Measurements from ENCODE around the gene STK25.

Gene STK25

GRCh38 chr2:241493092-241493491 lies 15.3 kb downstream of the STK25 start:
- no peak for DNase-seq (ENCODE audit: low read depth)

GRCh38 chr2:241492174-241492565 lies 16.2 kb downstream of the STK25 start:
- no peak for DNase-seq (ENCODE audit: low read depth)

GRCh38 chr2:241491549-241492173 lies 16.7 kb downstream of the STK25 start:
- DNase-seq (ENCODE audit: low read depth), result no peak

- no peak for DNase-seq (ENCODE audit: low read depth)
These were observed 17.4 kb downstream of the STK25 start for GRCh38 chr2:241490825-241491506.

DNA sequence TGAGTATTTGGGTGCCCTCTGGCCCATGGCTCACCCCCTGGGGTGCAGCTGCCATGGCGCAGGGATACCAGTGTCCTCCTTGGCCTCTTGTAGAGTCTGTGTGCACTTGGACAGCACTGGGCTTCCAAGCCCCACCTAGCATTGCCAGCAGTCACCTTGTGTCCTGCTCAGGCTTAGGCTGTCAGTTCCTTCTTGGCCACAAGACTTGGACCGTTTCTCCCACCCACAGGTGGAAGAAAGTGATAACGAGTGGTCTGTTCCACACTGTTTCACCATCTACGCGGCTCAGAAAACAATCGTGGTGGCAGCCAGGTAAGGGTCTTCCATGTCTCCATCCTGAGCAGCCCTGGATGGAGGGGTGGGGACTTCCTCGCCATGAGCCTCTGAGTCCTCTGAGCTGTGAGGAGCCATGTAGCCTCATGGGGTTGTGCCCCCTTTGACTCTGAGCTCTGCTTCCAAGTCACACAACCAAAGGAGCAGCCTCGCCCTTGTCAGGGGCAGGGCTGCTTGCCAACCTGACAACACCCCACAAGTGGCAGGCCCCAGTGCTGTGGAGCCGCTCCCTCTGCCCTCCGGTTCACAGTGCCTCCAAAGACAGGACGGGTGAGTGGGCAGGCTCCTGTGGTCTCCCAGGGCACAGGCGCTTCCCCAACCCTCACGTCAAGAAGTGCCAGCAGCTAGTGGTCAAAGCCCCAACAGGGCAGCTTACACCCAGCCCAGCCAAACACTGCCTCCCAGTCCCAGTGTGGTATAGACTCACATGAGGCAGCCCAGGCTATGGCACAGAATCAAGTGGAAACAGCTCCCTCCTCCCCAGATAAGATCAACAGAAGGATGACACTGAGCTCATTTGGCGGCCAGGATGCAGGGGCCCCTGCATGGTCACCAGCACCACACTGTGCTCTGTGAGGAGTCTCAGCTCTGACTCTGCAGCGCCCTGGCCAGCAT lies 18.4 kb downstream of the STK25 start:
- DNase-seq (ENCODE audit: low read depth), result no peak

DNA sequence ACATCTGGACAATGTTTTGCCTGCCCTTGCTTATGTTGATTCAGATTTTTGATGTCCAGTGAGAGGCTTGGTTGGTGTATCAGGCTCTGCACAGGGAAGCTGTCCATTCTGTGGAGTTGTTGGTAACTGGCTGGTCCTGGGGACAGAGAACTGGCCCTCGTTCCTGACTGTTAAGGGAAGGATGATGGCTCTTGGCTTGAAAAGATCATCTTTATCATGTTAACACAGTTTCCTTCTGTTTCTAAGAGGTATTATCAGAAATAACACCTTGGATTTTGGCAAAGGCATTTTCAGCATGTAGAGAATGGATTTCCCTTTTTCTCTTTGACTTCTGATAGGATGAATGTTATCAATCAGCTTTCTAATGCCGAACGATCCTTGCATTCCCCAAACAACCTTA lies 19.3 kb downstream of the STK25 start:
- DNase-seq (ENCODE audit: low read depth), result no peak

DNA sequence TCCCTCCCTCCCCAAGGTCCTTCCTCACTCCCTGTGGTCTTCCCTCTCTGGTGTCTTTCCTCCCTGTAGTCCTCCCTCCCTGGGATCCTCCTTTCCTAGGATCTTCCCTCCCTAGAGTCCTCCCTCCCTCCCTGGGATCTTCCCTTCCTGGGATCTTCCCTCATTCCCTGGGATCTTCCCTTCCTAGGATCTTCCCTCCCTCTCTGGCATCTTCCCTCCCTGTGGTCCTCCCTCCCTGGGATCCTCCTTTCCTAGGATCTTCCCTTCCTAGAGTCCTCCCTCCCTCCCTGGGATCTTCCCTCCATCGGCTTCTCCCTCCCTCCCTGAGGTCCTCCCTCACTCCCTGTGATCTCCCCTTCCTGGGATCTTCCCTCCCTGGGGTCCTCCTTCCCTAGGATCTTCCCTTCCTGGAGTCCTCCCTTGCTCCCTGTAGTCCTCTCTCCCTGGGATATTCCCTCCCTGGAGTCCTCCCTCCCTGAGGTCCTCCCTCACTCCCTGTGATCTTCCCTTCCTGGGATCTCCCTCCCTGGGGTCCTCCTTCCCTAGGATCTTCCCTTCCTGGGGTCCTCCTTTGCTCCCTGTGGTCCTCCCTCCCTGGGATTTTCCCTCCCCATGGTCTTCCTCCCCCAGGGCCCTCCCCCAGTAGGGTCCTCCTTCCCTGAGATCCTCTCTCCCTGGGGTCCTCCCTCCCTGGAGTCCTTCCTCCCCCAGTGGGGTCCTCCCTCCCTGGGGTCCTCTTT lies 23.0 kb downstream of the STK25 start:
- no peak for DNase-seq (ENCODE audit: low read depth)

GRCh38 chr2:241483305-241483704 lies 25.1 kb downstream of the STK25 start:
- no peak for DNase-seq (ENCODE audit: low read depth)

DNA sequence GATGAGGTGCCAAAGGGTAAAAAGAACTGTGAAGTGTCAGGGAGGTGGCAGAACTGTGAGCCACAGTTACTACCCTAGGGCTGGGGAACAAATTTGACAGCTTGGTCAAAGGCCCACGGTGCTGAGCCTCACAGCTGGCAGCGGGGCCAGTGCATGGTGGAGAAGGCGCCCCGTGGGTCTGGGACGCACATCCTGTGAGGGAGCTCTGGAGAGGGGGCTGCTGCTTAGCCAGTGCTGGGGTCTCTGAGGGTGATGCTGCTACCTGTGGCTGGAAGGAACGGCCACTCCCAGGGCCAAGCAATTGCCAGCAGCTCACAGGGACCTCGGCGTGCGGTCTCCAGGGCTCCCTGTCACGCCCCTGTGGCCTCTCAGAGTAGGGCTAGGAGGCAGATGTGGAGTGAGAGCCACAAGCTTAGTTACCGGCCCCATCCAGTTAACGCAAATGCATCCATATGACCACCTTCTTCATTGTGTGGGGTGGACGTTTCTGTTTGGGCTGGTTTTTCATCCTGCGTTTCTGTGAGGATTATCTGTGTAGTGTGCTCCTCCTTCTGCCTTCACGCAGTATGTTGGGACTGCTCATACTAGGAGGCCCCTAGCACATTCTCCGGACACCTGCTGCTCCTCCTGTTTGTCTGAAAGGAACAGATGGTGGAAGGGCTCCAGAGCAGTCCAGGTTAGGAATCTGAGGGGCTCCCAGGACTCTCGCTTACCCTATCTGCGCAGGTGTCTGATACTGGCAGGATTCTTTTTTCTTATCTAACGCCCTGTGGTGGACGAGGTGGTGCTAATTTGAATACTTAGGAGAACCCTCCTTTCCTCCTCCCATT lies 26.0 kb downstream of the STK25 start:
- DNase-seq (ENCODE audit: low read depth), result no peak

GRCh38 chr2:241481687-241482086 lies 26.7 kb downstream of the STK25 start:
- no peak for DNase-seq (ENCODE audit: low read depth)

DNA sequence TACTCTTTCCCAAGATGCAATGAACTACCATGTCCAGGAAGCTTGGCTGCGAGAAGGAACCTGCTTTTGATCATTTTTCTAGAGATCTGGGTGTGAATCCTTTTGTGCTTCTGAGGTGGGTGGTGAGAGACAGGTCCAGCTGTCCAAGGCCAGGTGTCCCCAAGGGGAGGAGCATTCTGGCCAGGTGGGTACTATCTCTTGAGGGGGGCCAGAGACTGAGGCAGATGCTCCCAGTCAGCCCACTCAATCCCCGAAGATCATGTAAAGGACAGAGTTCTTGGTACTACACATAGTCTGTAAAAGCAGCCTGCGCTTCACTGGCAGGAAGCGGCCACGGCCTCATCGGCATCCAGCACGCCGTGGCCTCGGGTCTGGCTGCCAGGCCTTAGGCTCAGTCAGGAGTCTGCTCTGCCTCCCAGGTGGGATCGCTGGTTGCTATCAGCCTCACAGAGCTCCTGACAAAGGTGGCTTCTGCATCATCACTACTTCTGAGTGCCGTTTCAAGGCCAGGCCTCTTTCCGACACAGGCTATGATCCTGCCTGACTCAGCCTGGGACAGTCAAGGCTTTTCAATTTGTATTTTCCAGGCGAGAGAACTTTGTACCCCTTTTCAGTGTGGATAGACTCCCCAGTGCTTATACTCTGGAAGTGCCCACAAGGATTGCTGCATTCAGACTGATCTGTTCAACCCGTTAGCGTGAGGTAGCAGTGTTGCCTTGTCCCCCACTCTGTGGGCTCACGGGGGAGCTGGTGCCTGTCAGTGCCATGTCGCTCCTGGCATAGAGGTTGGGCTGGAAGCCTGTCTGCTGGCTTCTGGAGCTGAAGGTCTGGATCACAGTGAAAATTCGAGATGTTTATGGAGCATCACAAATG lies 29.1 kb downstream of the STK25 start:
- no peak for DNase-seq (ENCODE audit: low read depth)

DNA sequence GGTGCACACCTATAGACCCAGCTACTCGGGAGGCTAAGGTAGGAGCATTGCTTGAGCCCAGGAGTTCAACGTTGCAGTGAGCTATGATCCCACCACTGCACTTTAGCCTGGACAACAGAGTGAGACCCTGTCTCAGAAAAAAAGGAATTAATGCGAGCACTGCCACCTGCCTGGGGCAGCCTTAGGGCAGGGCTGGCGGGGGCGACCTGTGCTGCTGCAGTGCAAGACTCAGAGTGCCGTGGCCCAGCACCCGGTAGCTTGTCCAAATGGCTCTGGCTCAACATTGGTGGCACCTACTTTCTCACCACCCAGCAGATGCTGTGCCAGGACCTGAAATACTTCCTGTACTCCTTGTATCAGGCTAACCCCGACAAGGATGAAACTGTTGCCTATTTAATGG lies 30.2 kb downstream of the STK25 start:
- no peak for DNase-seq (ENCODE audit: low read depth)

GRCh38 chr2:241475267-241475666 lies 33.1 kb downstream of the STK25 start:
- DNase-seq (ENCODE audit: low read depth), result no peak

DNA sequence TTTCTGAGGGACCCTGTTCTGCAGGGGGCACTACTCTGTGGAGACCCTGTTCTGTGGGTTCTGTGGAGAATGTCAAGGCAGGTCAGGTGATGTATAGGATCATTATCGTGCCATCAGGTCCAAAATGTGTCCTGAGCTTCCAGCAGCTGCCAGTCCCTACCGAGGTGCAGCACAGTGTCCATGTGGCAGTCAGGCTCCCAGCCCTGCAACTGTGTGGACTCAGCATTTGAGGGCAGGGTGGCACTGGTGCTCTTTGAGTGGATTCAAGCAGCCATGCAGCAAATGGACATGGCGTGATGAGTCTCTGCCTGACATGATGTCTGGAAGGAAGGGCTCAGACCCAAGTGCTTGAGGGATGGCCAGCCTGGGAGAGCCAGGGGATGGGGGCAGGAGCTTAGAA lies 35.0 kb downstream of the STK25 start:
- DNase-seq (ENCODE audit: low read depth), result no peak

DNA sequence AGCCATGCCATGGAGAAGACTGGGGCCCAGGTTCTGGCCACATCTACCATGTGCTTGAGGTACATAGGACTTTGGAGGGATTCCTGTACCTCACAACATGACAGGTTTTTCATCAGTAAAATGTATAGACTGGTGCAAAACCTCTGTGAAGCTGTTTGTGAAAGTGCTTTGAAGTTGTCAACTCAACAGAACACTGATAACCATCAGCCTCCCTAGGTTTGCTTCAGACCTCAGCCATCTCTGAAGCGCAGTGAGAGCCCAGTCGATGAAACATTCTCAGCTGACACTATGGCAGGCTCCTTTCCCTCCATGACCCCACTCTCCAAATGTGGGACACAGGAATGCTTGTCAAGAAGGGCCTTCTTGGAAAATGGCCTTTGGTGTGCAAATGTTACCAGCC lies 38.6 kb downstream of the STK25 start:
- DNase-seq (ENCODE audit: low read depth), result no peak

DNA sequence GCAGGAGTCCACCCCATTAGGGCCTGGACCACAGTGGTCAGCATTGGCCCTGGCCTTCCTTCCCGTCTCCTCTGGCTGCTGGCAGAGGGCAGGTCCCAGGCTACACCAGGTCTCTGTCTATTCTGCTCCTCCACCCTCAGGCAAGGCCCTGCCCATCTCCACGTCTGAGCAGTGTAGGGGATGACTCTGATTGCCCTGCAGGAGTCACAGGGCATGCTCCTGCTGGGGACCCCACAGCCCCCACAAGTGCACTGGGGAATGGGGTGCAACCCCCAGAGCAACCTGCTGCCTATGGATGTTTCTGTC lies 40.0 kb downstream of the STK25 start:
- DNase-seq (ENCODE audit: low read depth), result no peak

DNA sequence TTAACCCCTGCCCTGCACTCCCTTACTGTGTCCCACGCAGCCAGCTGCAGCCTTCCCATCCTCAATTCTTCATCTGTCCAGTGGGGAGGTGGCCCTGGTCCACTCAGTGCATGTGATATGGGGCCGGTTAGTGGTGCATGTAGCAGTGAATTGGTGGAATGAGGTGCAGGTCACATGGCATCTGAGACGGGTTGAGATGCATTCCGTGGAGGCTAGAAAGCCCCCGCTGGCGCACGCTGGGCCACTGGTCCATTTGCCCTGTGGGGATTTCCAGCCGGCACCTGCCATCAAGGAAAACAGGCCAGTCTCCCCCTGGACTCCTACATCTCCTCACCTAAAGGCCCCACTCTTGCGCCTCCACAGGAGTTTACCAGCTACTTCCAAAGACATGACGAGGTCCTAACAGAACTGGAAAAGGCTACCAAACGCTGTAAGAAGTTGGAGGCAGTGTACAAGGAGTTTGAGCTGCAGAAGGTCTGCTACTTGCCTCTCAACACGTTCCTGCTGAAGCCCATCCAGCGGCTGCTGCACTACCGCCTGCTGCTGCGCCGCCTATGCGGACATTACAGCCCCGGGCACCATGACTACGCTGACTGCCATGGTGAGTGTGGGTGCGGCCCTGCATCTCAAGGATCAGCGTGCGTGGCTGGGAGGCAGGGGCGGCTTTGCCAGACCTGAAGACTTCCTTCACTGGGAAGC lies 40.5 kb downstream of the STK25 start:
- no peak for DNase-seq (ENCODE audit: low read depth)

- no peak for DNase-seq (ENCODE audit: low read depth)
These were observed 42.2 kb downstream of the STK25 start for GRCh38 chr2:241466230-241466629.

DNA sequence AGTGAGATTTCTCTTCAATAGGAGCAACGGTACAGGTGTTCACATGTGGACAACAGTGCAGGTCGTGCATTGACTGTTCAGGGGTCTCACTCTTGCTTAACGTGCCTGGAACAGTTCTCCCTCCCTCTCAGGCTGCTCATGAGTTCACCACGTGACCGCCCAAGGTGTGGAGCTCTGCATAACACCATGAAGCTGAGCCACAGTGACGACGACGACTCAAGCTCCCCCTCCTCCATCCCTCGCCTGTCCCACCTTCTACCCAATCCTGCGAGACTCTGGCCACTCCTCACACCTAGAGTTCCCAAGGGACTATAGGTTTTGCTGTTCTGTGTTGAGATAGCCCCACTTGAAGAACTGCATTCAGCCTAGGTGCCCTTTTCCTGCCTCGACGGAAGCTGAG lies 42.8 kb downstream of the STK25 start:
- no peak for DNase-seq (ENCODE audit: low read depth)
